Amniotic epithelial cell (primary cell): ENCODE measurements around the gene WNT9A.

Experiments
- DNase-seq: peaks from one replicate; pipeline ENCODE4 v3.0.0-alpha.2; 2010; ENCODE audit warnings: low read depth

Gene WNT9A

GRCh38 chr1:227924168-227924832 is 23.4 kb downstream of the WNT9A start:
- DNase-seq = no peak

GRCh38 chr1:227923353-227924167 is 24.2 kb downstream of the WNT9A start:
- DNase-seq = no peak

- DNase-seq = no peak
These were observed 25.0 kb downstream of the WNT9A start for GRCh38 chr1:227922501-227923352.

GRCh38 chr1:227921461-227922185 is 26.1 kb downstream of the WNT9A start:
- no peak for DNase-seq

- no peak for DNase-seq
These were observed 26.8 kb downstream of the WNT9A start for GRCh38 chr1:227920896-227921295.

- DNase-seq = no peak
These were observed 27.3 kb downstream of the WNT9A start for GRCh38 chr1:227920426-227920825.

GRCh38 chr1:227919906-227920305 is 27.8 kb downstream of the WNT9A start:
- no peak for DNase-seq

- DNase-seq = no peak
These were observed 29.0 kb downstream of the WNT9A start for GRCh38 chr1:227918736-227919135.

- no peak for DNase-seq
These were observed 29.5 kb downstream of the WNT9A start for GRCh38 chr1:227918083-227918700.

- DNase-seq = no peak
These were observed 30.4 kb downstream of the WNT9A start for GRCh38 chr1:227917081-227917950.

- no peak for DNase-seq
These were observed 31.1 kb downstream of the WNT9A start for GRCh38 chr1:227916655-227917054.

GRCh38 chr1:227915564-227916553 is 31.9 kb downstream of the WNT9A start:
- no peak for DNase-seq

- DNase-seq = no peak
These were observed 32.8 kb downstream of the WNT9A start for GRCh38 chr1:227914801-227915563.

- DNase-seq = no peak
These were observed 33.7 kb downstream of the WNT9A start for GRCh38 chr1:227913764-227914721.

- no peak for DNase-seq
These were observed 34.4 kb downstream of the WNT9A start for GRCh38 chr1:227913396-227913763.

GRCh38 chr1:227912866-227913265 is 34.9 kb downstream of the WNT9A start:
- DNase-seq = no peak

- DNase-seq = no peak
These were observed 36.4 kb downstream of the WNT9A start for GRCh38 chr1:227911376-227911775.
